Measurements from ENCODE around the gene BACH2.

Gene BACH2

GRCh38 chr6:90217506-90218127 is 79.0 kb downstream of the BACH2 start:
- H3K9me3 ChIP-seq (ENCODE audit: insufficient read depth, low read length), result no peaks in the 10 kb centered on the region; the same call in 1 of the 2 replicates
- H3F3A ChIP-seq (ENCODE audit: insufficient read depth), result peaks cover 66% of the 10 kb centered on the region
- peak overlapping the region; percentile 82 for H3K27ac ChIP-seq (ENCODE audit: low read depth, low read length)
- no peak overlapping the region for H2AFZ ChIP-seq (ENCODE audit: low read depth, low read length, severe bottlenecking)
- peaks cover 31% of the 10 kb centered on the region for H3K79me2 ChIP-seq (ENCODE audit: insufficient read depth, low read length)
- TF ChIP-seq CTCF (IDR thresholded peaks at IDR 0.05; ENCODE audit: insufficient read depth, low read length, poor library complexity, severe bottlenecking) (no peak), EZH2phosphoT487 (conservative IDR thresholded peaks at IDR 0.05; ENCODE audit: low read length) (no peak)
- no peaks in the 10 kb centered on the region for H3K9me2 ChIP-seq (replicated peaks; ENCODE audit: insufficient read depth, low read length)
- H4K20me1 ChIP-seq (ENCODE audit: low read depth, low read length), result no peaks in the 10 kb centered on the region
- H3K9ac ChIP-seq (ENCODE audit: low read length), result peak overlapping the region; percentile 54
- H3K27me3 ChIP-seq (ENCODE audit: low read length), result no peaks in the 10 kb centered on the region
- H3K36me3 ChIP-seq (ENCODE audit: low read length), result no peaks in the 10 kb centered on the region
- H3K4me2 ChIP-seq (ENCODE audit: low read depth, low read length, poor library complexity, severe bottlenecking), result peak overlapping the region; percentile 70
- H3K4me3 ChIP-seq (ENCODE audit: insufficient read depth, low read length, poor library complexity, severe bottlenecking), result peak overlapping the region; percentile 39

GRCh38 chr6:90216072-90216977 is 80.3 kb downstream of the BACH2 start:
- Histone ChIP-seq H3K36me3 (ENCODE audit: low read length) (no peaks in the 10 kb centered on the region), H3K9me2 (replicated peaks; ENCODE audit: insufficient read depth, low read length) (no peaks in the 10 kb centered on the region), H2AFZ (ENCODE audit: low read depth, low read length, severe bottlenecking) (peak overlapping the region; percentile 15), H3K79me2 (ENCODE audit: insufficient read depth, low read length) (peaks cover 33% of the 10 kb centered on the region), H3K27me3 (ENCODE audit: low read length) (no peaks in the 10 kb centered on the region), H3K4me3 (ENCODE audit: insufficient read depth, low read length, poor library complexity, severe bottlenecking) (peak overlapping the region; percentile 7), H3K9me3 (ENCODE audit: insufficient read depth, low read length) (no peaks in the 10 kb centered on the region), H4K20me1 (ENCODE audit: low read depth, low read length) (no peaks in the 10 kb centered on the region), H3K4me2 (ENCODE audit: low read depth, low read length, poor library complexity, severe bottlenecking) (peak overlapping the region; percentile 70), H3K9ac (ENCODE audit: low read length) (peak overlapping the region; percentile 54), H3F3A (ENCODE audit: insufficient read depth) (peaks cover 55% of the 10 kb centered on the region), H3K27ac (ENCODE audit: low read depth, low read length) (peak overlapping the region; percentile 82)
- TF ChIP-seq CTCF (IDR thresholded peaks at IDR 0.05; ENCODE audit: insufficient read depth, low read length, poor library complexity, severe bottlenecking), result no peak
- no peak for TF ChIP-seq EZH2phosphoT487 (conservative IDR thresholded peaks at IDR 0.05; ENCODE audit: low read length)

- H4K20me1 ChIP-seq (ENCODE audit: low read depth, low read length), result no peaks in the 10 kb centered on the region
- no peaks in the 10 kb centered on the region for H3K9me2 ChIP-seq (replicated peaks; ENCODE audit: insufficient read depth, low read length)
- H3K36me3 ChIP-seq (ENCODE audit: low read length), result no peaks in the 10 kb centered on the region
- TF ChIP-seq EZH2phosphoT487 (conservative IDR thresholded peaks at IDR 0.05; ENCODE audit: low read length) (no peak), CTCF (IDR thresholded peaks at IDR 0.05; ENCODE audit: insufficient read depth, low read length, poor library complexity, severe bottlenecking) (no peak)
- H3K79me2 ChIP-seq (ENCODE audit: insufficient read depth, low read length), result peaks cover 20% of the 10 kb centered on the region; the same call in 1 of the 2 replicates
- no peak overlapping the region for H2AFZ ChIP-seq (ENCODE audit: low read depth, low read length, severe bottlenecking)
- H3K9ac ChIP-seq (ENCODE audit: low read length), result peak overlapping the region; percentile 54; the same call in 1 of the 2 replicates
- peak overlapping the region; percentile 70 for H3K4me2 ChIP-seq (ENCODE audit: low read depth, low read length, poor library complexity, severe bottlenecking)
- H3K9me3 ChIP-seq (ENCODE audit: insufficient read depth, low read length), result no peaks in the 10 kb centered on the region
- peaks cover 41% of the 10 kb centered on the region for H3F3A ChIP-seq (ENCODE audit: insufficient read depth)
- H3K27ac ChIP-seq (ENCODE audit: low read depth, low read length), result peak overlapping the region; percentile 82
- H3K27me3 ChIP-seq (ENCODE audit: low read length), result no peaks in the 10 kb centered on the region
- no peak overlapping the region for H3K4me3 ChIP-seq (ENCODE audit: insufficient read depth, low read length, poor library complexity, severe bottlenecking)
Measured at GRCh38 chr6:90214966-90215365, 81.7 kb downstream of the BACH2 start.
